Hepatocyte (in vitro differentiated cells): ENCODE results near the gene PAEP. TPM values are rescaled to one million over a fixed set of nuclear protein-coding genes. Genes with fewer than 3 reads are reported as not detected.
"Not testable (repeated sequence)": the region's sequence is repeated elsewhere in the genome, so short reads cannot be mapped to it uniquely, and the experiment has no call there.

Source experiments
- DNase-seq: peaks from one replicate; pipeline ENCODE4 v3.0.0-alpha.2; 2016; ENCODE audit warnings: low spot score
- H2AFZ ChIP-seq: fragments of 200-600 bp; sonication (generic); 2 replicates; pipeline ENCODE4 v1.6.0; 2016; ENCODE audit warnings: antibody characterized with exemption, mild to moderate bottlenecking
- H3K27ac ChIP-seq: fragments of 200-600 bp; sonication (generic); 2 replicates; pipeline ENCODE4 v1.5.1; 2016; ENCODE audit warnings: mild to moderate bottlenecking
- H3K27me3 ChIP-seq: fragments of 200-600 bp; sonication (generic); 2 replicates; pipeline ENCODE4 v1.6.1; 2016
- H3K36me3 ChIP-seq: fragments of 200-600 bp; sonication (generic); replicated peaks from 2 replicates; pipeline ENCODE4 v1.5.1; 2016; ENCODE audit warnings: low read depth; ENCODE audit not compliant: insufficient read depth
- H3K4me1 ChIP-seq: fragments of 200-600 bp; sonication (generic); 2 replicates; pipeline ENCODE4 v1.5.1; 2016; ENCODE audit warnings: mild to moderate bottlenecking, moderate library complexity; ENCODE audit not compliant: insufficient read depth
- H3K4me2 ChIP-seq: fragments of 200-600 bp; sonication (generic); 2 replicates; pipeline ENCODE4 v1.6.0; 2016
- H3K4me3 ChIP-seq: fragments of 200-600 bp; sonication (generic); 2 replicates; pipeline ENCODE4 v1.5.1; 2016; ENCODE audit warnings: mild to moderate bottlenecking
- H3K79me2 ChIP-seq: fragments of 200-600 bp; sonication (generic); 2 replicates; pipeline ENCODE4 v1.6.0; 2017; ENCODE audit warnings: mild to moderate bottlenecking
- H3K9me2 ChIP-seq: fragments of 200-600 bp; sonication (generic); replicated peaks from 2 replicates; pipeline ENCODE4 v1.6.0; 2017; ENCODE audit warnings: mild to moderate bottlenecking; ENCODE audit not compliant: insufficient read depth
- H3K9me3 ChIP-seq: fragments of 200-600 bp; sonication (generic); 2 replicates; pipeline ENCODE4 v1.5.1; 2016; ENCODE audit warnings: low read depth, mild to moderate bottlenecking
- H4K20me1 ChIP-seq: fragments of 200-600 bp; sonication (generic); 2 replicates; pipeline ENCODE4 v1.6.0; 2016; ENCODE audit warnings: mild to moderate bottlenecking; ENCODE audit not compliant: insufficient read depth, poor library complexity, severe bottlenecking
- EZH2 ChIP-seq: fragments of 200-600 bp; sonication (generic); IDR thresholded peaks from 2 replicates; pipeline ENCODE4 v1.6.1; 2016; ENCODE audit warnings: antibody characterized with exemption, mild to moderate bottlenecking, borderline replicate concordance
- EZH2phosphoT487 ChIP-seq: fragments of 200-600 bp; sonication (generic); IDR thresholded peaks from one replicate; pipeline ENCODE4 v1.6.1; 2018; ENCODE audit warnings: antibody characterized with exemption, mild to moderate bottlenecking, low read depth, moderate library complexity; ENCODE audit not compliant: unreplicated experiment, severe bottlenecking
- WGBS: methylation state at CpG from one replicate; pipeline ENCODE4 v1.1.6; 2016; ENCODE audit warnings: low lambda C conversion rate; ENCODE audit errors: missing lambda C conversion rate; 5-methylcytosine and 5-hydroxymethylcytosine counted together
- polyA plus RNA-seq: library from polyadenylated mRNA; unstranded; fragments of >200 nt; fragmentation: Nextera tagmentation; extraction: Ambion mirVana; gene quantifications from 2 replicates; pipeline ENCODE4 v1.2.1, GENCODE V29; 2016
- total RNA-seq: library from RNA; depleted of rRNA; stranded (reverse); fragments of >200 nt; gene quantifications from 2 replicates; pipeline ENCODE4 v1.2.3, GENCODE V29; 2014
- TF ChIP-seq, protein P1 (sequence below): fragments of 200-600 bp; sonication (generic); IDR thresholded peaks from 2 replicates; pipeline ENCODE4 v1.5.1; 2016; ENCODE audit warnings: antibody characterized with exemption, mild to moderate bottlenecking; ENCODE audit not compliant: poor library complexity

PAEP gene
- total and polyA plus RNA-seq, 2 experiments from 2014 or later, result not detected

GRCh38 chr9:135533113-135533512, 28.4 kb upstream of the PAEP start:
- Histone ChIP-seq H3K4me2 (no peak overlapping the region), H3K4me3 (no peak overlapping the region), H3K27ac (no peak overlapping the region), H3K9me3 (no peaks in the 10 kb centered on the region), H2AFZ (no peak overlapping the region), H3K36me3 (no peaks in the 10 kb centered on the region), H3K4me1 (no peaks in the 10 kb centered on the region), H3K79me2 (no peaks in the 10 kb centered on the region), H3K27me3 (no peaks in the 10 kb centered on the region), H4K20me1 (no peaks in the 10 kb centered on the region), H3K9me2 (no peaks in the 10 kb centered on the region)
- DNase-seq, result no peak
- TF ChIP-seq EZH2, result no peak
- no peak for TF ChIP-seq EZH2phosphoT487
- TF ChIP-seq, protein P1, sequence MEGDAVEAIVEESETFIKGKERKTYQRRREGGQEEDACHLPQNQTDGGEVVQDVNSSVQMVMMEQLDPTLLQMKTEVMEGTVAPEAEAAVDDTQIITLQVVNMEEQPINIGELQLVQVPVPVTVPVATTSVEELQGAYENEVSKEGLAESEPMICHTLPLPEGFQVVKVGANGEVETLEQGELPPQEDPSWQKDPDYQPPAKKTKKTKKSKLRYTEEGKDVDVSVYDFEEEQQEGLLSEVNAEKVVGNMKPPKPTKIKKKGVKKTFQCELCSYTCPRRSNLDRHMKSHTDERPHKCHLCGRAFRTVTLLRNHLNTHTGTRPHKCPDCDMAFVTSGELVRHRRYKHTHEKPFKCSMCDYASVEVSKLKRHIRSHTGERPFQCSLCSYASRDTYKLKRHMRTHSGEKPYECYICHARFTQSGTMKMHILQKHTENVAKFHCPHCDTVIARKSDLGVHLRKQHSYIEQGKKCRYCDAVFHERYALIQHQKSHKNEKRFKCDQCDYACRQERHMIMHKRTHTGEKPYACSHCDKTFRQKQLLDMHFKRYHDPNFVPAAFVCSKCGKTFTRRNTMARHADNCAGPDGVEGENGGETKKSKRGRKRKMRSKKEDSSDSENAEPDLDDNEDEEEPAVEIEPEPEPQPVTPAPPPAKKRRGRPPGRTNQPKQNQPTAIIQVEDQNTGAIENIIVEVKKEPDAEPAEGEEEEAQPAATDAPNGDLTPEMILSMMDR, result no peak
- WGBS, result 98% methylated on average over 3 of the region's 3 CpGs

GRCh38 chr9:135533674-135534073, 27.9 kb upstream of the PAEP start:
- Histone ChIP-seq H3K27me3 (no peaks in the 10 kb centered on the region), H4K20me1 (no peaks in the 10 kb centered on the region), H3K79me2 (no peaks in the 10 kb centered on the region), H3K9me3 (no peaks in the 10 kb centered on the region), H2AFZ (no peak overlapping the region), H3K4me1 (no peaks in the 10 kb centered on the region), H3K27ac (no peak overlapping the region), H3K4me2 (no peak overlapping the region), H3K4me3 (no peak overlapping the region), H3K9me2 (no peaks in the 10 kb centered on the region), H3K36me3 (no peaks in the 10 kb centered on the region)
- TF ChIP-seq EZH2 (no peak), EZH2phosphoT487 (no peak)
- TF ChIP-seq, protein P1, result no peak
- WGBS, result 94% methylated on average over 12 of the region's 12 CpGs
- DNase-seq, result no peak

DNA sequence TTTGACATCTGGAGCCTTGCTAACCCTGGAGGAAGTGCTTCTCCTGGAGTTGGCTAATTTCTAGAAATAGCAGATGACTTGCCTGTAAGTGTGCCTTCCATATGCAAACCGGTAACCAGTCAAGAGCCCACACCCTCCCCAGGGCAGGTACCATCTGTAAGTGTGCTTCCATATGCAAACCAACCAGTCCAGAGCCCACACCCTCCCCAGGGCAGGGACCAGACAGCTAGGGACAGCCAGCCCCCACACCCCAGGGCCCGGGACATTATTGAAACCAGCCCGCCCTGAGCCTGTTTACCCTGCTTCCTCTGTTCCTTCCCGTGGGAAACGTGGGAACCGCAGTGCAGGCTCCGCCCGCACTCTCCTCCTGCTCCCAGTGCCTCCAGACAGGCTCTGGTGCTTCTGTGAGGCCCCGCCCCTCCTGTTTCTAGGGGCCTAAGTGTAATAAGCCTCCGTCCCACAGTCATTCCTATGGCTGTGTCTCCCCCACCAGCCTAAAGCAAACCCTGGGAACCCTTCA, 27.3 kb upstream of the PAEP start:
- H2AFZ ChIP-seq, H3K27me3 ChIP-seq, DNase-seq, H3K9me2 ChIP-seq, H3K27ac ChIP-seq, H3K79me2 ChIP-seq, H3K4me3 ChIP-seq, H3K4me2 ChIP-seq, H4K20me1 ChIP-seq, H3K36me3 ChIP-seq, H3K4me1 ChIP-seq, H3K9me3 ChIP-seq: not testable (repeated sequence)
- WGBS, result 51% methylated on average over 10 of the region's 10 CpGs

GRCh38 chr9:135534826-135535225, 26.7 kb upstream of the PAEP start:
- H3K4me2 ChIP-seq, H3K27ac ChIP-seq, H2AFZ ChIP-seq, H3K4me1 ChIP-seq, H4K20me1 ChIP-seq, H3K9me3 ChIP-seq, H3K36me3 ChIP-seq, H3K4me3 ChIP-seq, H3K9me2 ChIP-seq, DNase-seq, H3K27me3 ChIP-seq, H3K79me2 ChIP-seq: not testable (repeated sequence)
- 84% methylated on average over 4 of the region's 4 CpGs for WGBS

GRCh38 chr9:135535631-135536030, 25.9 kb upstream of the PAEP start:
- DNase-seq, result not testable (repeated sequence)

More at GRCh38 chr9:135535631-135536030, 25.9 kb upstream of the PAEP start:
- WGBS, result 84% methylated on average over 13 of the region's 13 CpGs
- not testable (repeated sequence) for H3K36me3 ChIP-seq, H3K27me3 ChIP-seq, H3K79me2 ChIP-seq, H2AFZ ChIP-seq, H3K9me3 ChIP-seq, H3K9me2 ChIP-seq, H3K4me1 ChIP-seq, H3K4me3 ChIP-seq, H3K27ac ChIP-seq, H3K4me2 ChIP-seq, H4K20me1 ChIP-seq
